SK-N-SH (cell line): ENCODE results near the gene REG3A.

Experiments
- CTCF ChIP-seq: fragments of 200-600 bp; sonication (generic); IDR thresholded peaks from 2 replicates; pipeline ENCODE4 v1.6.1; 2017; ENCODE audit warnings: antibody characterized with exemption, mild to moderate bottlenecking, moderate library complexity
- MAX ChIP-seq: IDR thresholded peaks from 2 replicates; pipeline ENCODE4 v1.4.0; 2012; ENCODE audit warnings: low read depth
- POLR2AphosphoS5 ChIP-seq: IDR thresholded peaks from 2 replicates; pipeline ENCODE4 v1.6.1; 2012; ENCODE audit warnings: low read depth, low read length
- SMC3 ChIP-seq: IDR thresholded peaks from 2 replicates; pipeline ENCODE4 v1.6.1; 2012; ENCODE audit warnings: low read depth, low read length, improper control_type of control experiment
- YY1 ChIP-seq: IDR thresholded peaks from 2 replicates; pipeline ENCODE4 v1.4.0; 2012; ENCODE audit warnings: low read depth, mild to moderate bottlenecking
- TF ChIP-seq, protein P1 (sequence below): IDR thresholded peaks from 2 replicates; pipeline ENCODE4 v1.4.0; 2012; ENCODE audit warnings: low read depth, borderline replicate concordance

DNA sequence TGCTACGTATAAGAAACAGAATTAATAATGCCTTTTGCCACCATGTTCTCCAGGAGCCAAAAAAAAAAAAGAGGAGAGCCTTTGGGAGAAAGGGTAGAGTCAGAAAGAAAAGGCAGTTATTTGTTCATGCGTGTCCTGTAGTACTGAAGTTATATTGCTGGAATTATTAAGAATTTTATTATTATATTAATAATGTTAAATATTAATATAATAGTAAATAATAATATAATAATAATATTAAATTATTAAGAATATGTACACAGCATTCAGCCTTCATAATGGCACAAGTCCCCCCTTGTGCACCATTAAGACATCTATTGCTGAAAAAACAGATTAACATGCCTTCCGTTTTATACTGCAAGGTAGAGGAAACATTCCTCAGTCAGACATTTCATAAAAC lies 31.1 kb downstream of the REG3A start:
- TF ChIP-seq SMC3 (no peak), CTCF (no peak), MAX (no peak), POLR2AphosphoS5 (no peak), YY1 (no peak)
- TF ChIP-seq, protein P1, sequence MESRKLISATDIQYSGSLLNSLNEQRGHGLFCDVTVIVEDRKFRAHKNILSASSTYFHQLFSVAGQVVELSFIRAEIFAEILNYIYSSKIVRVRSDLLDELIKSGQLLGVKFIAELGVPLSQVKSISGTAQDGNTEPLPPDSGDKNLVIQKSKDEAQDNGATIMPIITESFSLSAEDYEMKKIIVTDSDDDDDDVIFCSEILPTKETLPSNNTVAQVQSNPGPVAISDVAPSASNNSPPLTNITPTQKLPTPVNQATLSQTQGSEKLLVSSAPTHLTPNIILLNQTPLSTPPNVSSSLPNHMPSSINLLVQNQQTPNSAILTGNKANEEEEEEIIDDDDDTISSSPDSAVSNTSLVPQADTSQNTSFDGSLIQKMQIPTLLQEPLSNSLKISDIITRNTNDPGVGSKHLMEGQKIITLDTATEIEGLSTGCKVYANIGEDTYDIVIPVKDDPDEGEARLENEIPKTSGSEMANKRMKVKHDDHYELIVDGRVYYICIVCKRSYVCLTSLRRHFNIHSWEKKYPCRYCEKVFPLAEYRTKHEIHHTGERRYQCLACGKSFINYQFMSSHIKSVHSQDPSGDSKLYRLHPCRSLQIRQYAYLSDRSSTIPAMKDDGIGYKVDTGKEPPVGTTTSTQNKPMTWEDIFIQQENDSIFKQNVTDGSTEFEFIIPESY: no peak
